HK-2 (cell line): Measurements from ENCODE around the gene SNUPN.

ENCODE experiments used
- DNase-seq: peaks from one replicate; pipeline ENCODE4 v3.0.0-alpha.2; 2018; ENCODE audit not compliant: unreplicated experiment

Gene SNUPN

GRCh38 chr15:75654201-75654907 lies 28.8 kb upstream of the SNUPN start:
- DNase-seq = no peak

GRCh38 chr15:75653347-75653913 lies 27.9 kb upstream of the SNUPN start:
- no peak for DNase-seq

GRCh38 chr15:75651810-75652543 lies 26.5 kb upstream of the SNUPN start:
- no peak for DNase-seq

- no peak for DNase-seq
Measured at GRCh38 chr15:75650908-75651809, 25.6 kb upstream of the SNUPN start.

- DNase-seq = no peak
Measured at GRCh38 chr15:75649848-75650247, 24.3 kb upstream of the SNUPN start.

- DNase-seq = no peak
Measured at GRCh38 chr15:75649045-75649761, 23.7 kb upstream of the SNUPN start.

- DNase-seq = no peak
Measured at GRCh38 chr15:75648156-75649000, 22.9 kb upstream of the SNUPN start.

GRCh38 chr15:75647370-75648155 lies 22.0 kb upstream of the SNUPN start, which contains the start of gene SNX33:
Gene SNX33 (plus strand): TSS chr15:75647912. CDS start chr15:75649103, 1,191 bp downstream.
- DNase-seq = peak; percentile 67

- no peak for DNase-seq
Measured at GRCh38 chr15:75646944-75647364, 21.4 kb upstream of the SNUPN start.

GRCh38 chr15:75646112-75646943 lies 20.8 kb upstream of the SNUPN start:
- DNase-seq = no peak

GRCh38 chr15:75644376-75644775 lies 18.9 kb upstream of the SNUPN start:
- DNase-seq = no peak

GRCh38 chr15:75641603-75642002 lies 16.1 kb upstream of the SNUPN start:
- no peak for DNase-seq

GRCh38 chr15:75641179-75641503 lies 15.6 kb upstream of the SNUPN start:
- DNase-seq = no peak

GRCh38 chr15:75640483-75641178 lies 15.1 kb upstream of the SNUPN start:
- peak; percentile 25 for DNase-seq

- DNase-seq = peak; percentile 89
Measured at GRCh38 chr15:75639709-75640482, 14.4 kb upstream of the SNUPN start, which contains the start of gene IMP3. Gene IMP3 (minus strand): TSS chr15:75640224. CDS start chr15:75640168, 56 bp downstream.

GRCh38 chr15:75639191-75639708 lies 13.7 kb upstream of the SNUPN start:
- DNase-seq = no peak
